ENCODE results near the gene SZRD1.

Gene SZRD1

GRCh38 chr1:16442265-16442664 lies 75.2 kb downstream of the SZRD1 start:
- DNase-seq = peak in 1 of 2 experiments; percentile 17

- no peak for DNase-seq
These were observed 75.9 kb downstream of the SZRD1 start for GRCh38 chr1:16442941-16443340.

- DNase-seq = no peak
These were observed 77.1 kb downstream of the SZRD1 start for GRCh38 chr1:16443975-16444770.

GRCh38 chr1:16445052-16445451 lies 78.0 kb downstream of the SZRD1 start:
- no peak for DNase-seq

- DNase-seq = no peak
These were observed 79.1 kb downstream of the SZRD1 start for GRCh38 chr1:16446116-16446515.

GRCh38 chr1:16447641-16448040 lies 80.6 kb downstream of the SZRD1 start:
- no peak for DNase-seq
